Ectodermal cell (in vitro differentiated cells): ENCODE measurements around the gene KCNK18.
A peak's percentile ranks its signal among the peaks of the same experiment; 100 is the strongest.

Experiments used
- H3K27ac ChIP-seq: 2 replicates; pipeline ENCODE4 v1.7.0; 2013; ENCODE audit warnings: mild to moderate bottlenecking, low read depth, low read length; ENCODE audit not compliant: insufficient read depth, poor library complexity, severe bottlenecking
- H3K27me3 ChIP-seq: 2 replicates; pipeline ENCODE4 v1.7.0; 2013; ENCODE audit warnings: mild to moderate bottlenecking, low read length; ENCODE audit not compliant: insufficient read depth, control insufficient read depth, poor library complexity, severe bottlenecking
- H3K36me3 ChIP-seq: one replicate; pipeline ENCODE4 v1.7.0; 2013; ENCODE audit warnings: low read length; ENCODE audit not compliant: control insufficient read depth, insufficient read depth
- H3K4me1 ChIP-seq: one replicate; pipeline ENCODE4 v1.7.0; 2013; ENCODE audit warnings: low read length; ENCODE audit not compliant: control insufficient read depth, insufficient read depth
- H3K4me3 ChIP-seq: 2 replicates; pipeline ENCODE4 v1.7.0; 2013; ENCODE audit warnings: low read depth, low read length, control low read depth; ENCODE audit not compliant: insufficient read depth
- H3K9me3 ChIP-seq: 2 replicates; pipeline ENCODE4 v1.7.0; 2013; ENCODE audit warnings: mild to moderate bottlenecking, low read length, moderate library complexity; ENCODE audit not compliant: control insufficient read depth
- WGBS, 2 experiments: methylation state at CpG; one replicate each; pipeline ENCODE4 v1.1.7; 2013; ENCODE audit warnings: missing lambda C conversion rate in 2 of 2; 5-methylcytosine and 5-hydroxymethylcytosine counted together

KCNK18 gene

DNA sequence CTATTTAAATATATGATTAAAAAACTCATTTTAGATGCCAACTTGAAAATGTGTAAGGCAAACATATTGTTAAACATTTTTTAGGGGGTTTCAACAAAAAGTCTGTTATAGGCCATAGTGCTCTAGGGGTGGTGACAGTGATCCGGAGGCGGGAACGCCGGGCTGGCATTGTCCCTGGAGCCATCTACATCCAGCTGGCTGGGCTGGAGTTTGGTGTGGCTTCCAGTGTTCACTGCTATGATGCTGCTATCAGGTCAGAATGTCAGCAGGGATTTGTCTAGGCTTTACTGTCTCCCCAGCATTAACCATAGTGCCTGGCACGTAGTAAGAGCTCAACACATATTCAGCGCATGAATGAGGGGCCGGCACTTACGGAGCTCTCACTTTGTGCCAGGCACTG lies 41.8 kb downstream of the KCNK18 start:
- 83 to 93% methylated on average over 8 of the region's 8 CpGs for WGBS, 2 experiments
- H3K27me3 ChIP-seq = peaks cover 50% of the 10 kb centered on the region
- H3K27ac ChIP-seq = no peak overlapping the region
- H3K4me3 ChIP-seq = no peak overlapping the region
- H3K36me3 ChIP-seq = no peaks in the 10 kb centered on the region
- H3K4me1 ChIP-seq = no peaks in the 10 kb centered on the region
- H3K9me3 ChIP-seq = no peaks in the 10 kb centered on the region

DNA sequence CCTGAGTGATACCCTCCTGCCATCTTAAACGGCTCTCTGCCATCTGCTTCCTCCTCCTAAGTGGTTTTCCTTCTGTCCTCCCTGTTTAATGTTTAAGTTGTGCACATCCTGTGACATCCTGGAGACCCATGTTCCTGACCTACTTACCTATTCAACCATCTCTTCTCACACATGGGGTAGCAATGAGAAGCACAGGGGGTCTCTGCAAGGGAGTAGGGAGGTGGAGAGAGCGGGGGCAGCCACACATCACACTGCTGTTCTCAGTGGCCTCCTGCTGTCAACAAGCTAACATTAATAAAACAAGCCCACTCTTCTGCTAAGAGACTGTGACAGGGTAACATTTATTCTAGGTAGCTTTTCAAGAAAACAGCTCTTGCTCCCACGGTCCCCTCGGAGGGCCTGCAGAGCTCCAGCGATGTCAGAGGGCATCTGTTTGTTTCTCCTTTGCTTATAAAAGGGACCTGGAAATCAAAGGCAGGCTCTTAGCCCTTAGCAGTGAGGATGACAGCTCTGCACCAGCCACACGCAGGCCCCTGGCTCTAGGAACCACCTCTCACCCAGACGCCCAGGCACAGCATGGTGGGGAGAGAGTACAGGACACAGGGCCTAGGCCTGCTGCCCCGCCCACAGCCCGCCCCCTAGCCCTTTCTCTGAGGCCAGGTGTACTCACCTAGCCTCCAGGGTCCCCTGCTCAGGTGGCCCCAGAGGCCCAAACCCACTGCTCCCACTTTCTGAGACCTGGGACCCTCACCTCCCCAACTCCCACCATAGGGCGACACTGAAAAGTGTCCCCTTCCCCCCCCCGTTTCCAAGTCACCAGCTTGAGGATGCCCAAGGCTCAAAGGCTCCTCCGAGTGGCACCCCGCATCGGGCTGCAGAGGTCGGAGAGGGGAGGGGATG lies 42.7 kb downstream of the KCNK18 start:
- Histone ChIP-seq H3K4me3 (peak overlapping the region; percentile 36), H3K36me3 (no peaks in the 10 kb centered on the region), H3K9me3 (no peaks in the 10 kb centered on the region), H3K27me3 (peaks cover 56% of the 10 kb centered on the region), H3K27ac (no peak overlapping the region), H3K4me1 (no peaks in the 10 kb centered on the region)
- WGBS, 2 experiments = 35% methylated on average over 13 to 15 of the region's 15 CpGs

DNA sequence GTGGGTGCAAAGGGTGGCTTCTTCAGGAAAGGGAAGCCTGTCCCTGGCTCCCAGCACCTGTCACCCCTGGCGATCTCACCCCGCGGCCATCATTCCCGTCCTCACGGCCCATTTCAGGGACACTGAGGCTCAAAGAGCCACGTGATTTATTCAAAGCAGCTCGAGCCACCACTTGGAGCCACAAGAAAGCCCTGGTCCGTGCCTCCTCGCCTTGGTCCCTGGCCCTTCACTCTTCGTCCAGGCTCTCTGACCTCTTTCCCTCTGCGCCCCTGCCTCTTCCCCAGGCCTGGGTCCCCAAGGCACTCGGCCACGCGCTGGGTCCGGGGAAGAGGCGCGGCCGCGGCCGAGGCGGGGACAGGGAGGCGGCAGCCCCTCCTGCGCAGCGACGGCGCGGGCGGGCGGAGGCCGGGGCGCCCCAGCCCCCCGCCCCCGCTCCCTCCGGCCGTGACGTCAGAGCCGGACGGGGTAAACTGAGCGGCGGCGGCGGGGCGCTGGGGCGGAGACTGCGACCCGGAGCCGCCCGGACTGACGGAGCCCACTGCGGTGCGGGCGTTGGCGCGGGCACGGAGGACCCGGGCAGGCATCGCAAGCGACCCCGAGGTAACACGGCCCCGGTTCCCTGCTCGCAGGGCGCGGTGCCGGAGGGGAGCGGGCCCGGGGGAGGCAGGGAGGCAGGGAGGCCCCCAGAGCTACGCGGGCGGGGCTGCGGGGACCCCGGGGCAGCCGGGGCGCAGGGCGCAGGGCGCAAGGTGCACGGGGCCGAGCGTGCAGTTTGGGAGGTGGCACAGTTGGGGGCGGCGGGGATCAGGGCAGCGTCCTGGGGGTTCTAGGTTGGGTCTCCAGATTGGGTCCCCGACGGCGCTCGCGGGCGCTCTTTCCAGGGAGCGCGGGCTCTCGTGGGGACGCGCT lies 43.6 kb downstream of the KCNK18 start, which contains the start of gene SLC18A2:
Gene SLC18A2, plus strand, starts transcription at position 494 of the 909 bp plus-strand sequence. CDS start 580 bp downstream, outside the sequence.
- Histone ChIP-seq H3K4me1 (no peaks in the 10 kb centered on the region), H3K27me3 (peaks cover 59% of the 10 kb centered on the region), H3K36me3 (no peaks in the 10 kb centered on the region), H3K27ac (no peak within 1 kb of the TSS), H3K9me3 (no peaks in the 10 kb centered on the region), H3K4me3 (peak within 1 kb of the TSS; percentile 36)
- WGBS, 2 experiments = 1 to 2% methylated on average over 93 of the region's 93 CpGs

DNA sequence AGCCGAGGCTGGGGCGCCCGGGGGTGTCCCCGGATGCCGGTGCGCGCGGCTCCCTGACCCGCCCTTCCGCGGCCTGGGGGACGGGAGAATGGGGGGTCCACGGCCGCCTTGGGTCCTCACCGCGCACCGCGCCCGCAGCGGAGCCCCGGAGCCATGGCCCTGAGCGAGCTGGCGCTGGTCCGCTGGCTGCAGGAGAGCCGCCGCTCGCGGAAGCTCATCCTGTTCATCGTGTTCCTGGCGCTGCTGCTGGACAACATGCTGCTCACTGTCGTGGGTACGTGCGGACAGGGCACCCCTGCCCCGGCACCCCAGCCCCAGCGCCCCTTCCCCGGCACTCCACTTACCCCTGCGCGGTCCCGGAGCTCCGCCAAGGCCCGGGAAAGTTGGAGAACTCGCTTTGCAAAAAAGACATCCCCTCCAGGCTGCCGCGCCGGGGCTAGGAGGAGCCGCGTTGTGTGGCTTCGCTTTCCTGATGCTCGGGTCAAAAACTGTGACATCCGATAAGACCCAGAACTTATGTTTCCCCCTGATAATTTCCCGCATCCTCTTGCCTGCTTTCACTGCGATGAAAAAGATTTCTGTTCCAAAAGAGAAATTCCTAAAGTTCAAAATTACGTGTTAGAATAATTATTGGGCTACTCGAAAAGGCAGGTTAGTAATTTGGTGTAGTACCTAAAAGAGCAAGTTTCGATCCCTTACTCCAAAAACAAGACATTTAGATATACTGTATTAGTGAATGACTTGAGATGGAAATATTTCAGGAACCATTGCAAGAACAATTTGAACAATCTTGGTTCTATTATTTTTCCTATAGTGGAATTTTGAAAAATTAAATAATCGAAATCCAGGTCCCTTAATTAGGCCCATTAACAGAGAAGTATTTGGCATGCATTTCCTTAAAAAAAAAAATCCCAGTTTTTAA lies 44.5 kb downstream of the KCNK18 start:
- no peaks in the 10 kb centered on the region for H3K9me3 ChIP-seq
- no peaks in the 10 kb centered on the region for H3K36me3 ChIP-seq
- WGBS, 2 experiments = 7 to 9% methylated on average over 55 to 56 of the region's 56 CpGs
- no peaks in the 10 kb centered on the region for H3K4me1 ChIP-seq
- H3K27me3 ChIP-seq = peaks cover 59% of the 10 kb centered on the region
- no peak overlapping the region for H3K27ac ChIP-seq
- peak overlapping the region; percentile 36 for H3K4me3 ChIP-seq

DNA sequence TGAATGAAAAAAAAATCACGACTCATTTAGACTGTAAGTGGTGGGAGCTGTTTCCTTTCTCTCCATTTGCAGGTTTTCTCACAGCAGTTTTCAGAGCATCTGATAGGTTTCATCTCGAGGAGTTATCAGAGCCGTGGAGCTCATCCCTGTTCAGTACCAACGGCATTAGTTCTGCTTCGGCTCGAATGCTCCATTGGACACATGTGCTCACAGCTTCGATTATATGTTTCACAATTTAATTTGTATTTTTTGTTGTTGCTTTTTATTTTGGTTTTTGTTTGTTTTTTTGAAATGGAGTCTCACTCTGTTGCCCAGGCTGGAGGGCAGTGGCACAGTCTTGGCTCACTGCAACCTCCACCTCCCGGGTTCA lies 45.2 kb downstream of the KCNK18 start:
- H3K27ac ChIP-seq = no peak overlapping the region
- H3K4me3 ChIP-seq = no peak overlapping the region
- H3K4me1 ChIP-seq = no peaks in the 10 kb centered on the region
- H3K9me3 ChIP-seq = no peaks in the 10 kb centered on the region
- no peaks in the 10 kb centered on the region for H3K36me3 ChIP-seq
- peaks cover 59% of the 10 kb centered on the region for H3K27me3 ChIP-seq
- 90 to 94% methylated on average over 8 of the region's 8 CpGs for WGBS, 2 experiments

DNA sequence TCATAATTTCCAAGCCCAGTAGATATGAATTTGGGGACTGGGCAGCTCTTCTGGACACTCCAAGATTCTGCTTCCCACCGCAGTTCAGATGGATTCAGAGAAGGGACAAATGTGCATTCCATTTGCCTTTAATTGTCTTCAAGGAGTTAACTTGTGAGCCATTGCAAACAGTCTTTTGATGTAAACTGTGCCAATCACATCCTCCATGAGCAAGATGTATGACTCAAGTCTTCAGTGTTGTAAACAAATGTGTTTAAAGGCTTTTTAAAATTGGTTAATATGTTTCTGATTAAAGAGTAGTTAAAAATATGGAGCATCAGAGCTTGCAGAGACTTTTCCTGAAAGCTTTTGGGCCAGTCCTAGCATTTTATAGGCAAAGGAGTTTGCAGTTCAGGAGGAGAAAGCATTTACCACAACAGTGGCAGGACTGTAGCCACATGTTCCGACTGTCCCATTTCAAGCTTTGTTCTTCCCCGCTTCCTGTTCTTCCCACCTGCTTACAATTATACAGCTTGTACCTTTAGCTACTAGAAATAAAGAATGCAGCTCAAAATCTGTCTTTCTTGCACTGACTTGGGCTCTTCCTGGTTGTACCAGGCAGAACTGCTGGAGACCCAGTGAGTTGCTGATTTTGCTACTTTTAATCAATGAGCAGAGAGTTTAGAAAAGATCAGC lies 49.8 kb downstream of the KCNK18 start:
- 95 to 98% methylated on average over 3 of the region's 3 CpGs for WGBS, 2 experiments
- Histone ChIP-seq H3K36me3 (no peaks in the 10 kb centered on the region), H3K27me3 (peaks cover 31% of the 10 kb centered on the region)

DNA sequence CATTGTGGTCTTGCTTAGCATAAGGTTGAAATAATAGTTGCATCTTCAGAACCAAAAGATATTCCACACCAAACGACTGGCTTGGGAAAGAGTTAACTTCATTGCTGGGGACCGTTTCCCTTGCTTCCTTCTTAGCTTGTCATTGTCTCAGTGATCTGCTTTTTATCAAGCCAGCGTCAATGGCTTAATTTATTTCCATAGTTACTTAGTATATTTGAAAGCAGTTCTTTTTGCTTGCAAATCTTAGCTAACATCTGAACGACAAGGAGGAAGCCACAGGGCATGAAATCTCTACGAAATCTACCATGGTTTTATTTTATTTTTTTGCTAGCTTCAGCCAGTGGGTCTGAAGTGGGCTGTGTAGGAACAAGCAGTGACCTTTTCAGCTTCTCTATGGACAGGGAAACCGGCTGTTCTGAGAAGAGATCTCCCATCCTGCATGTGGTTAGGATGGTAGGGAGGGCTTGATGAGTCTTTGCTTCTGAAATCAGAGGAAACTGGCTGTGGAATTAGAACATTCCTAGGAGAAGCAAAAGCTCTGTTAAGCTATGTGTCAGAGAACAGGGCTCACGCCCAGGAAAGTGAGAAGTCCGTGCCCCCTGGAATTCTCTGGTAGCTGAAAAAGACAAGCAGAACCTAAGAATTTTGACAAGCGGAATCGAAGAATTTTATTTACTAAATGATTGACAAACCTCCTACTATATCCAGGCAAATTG lies 51.6 kb downstream of the KCNK18 start:
- Histone ChIP-seq H3K4me3 (no peak overlapping the region), H3K4me1 (peaks cover 7% of the 10 kb centered on the region), H3K27ac (no peak overlapping the region), H3K36me3 (no peaks in the 10 kb centered on the region), H3K9me3 (no peaks in the 10 kb centered on the region), H3K27me3 (peaks cover 13% of the 10 kb centered on the region)
- WGBS, 2 experiments = 74 to 81% methylated on average over 10 of the region's 10 CpGs

More for the DNA sequence above, 49.8 kb downstream of the KCNK18 start:
- no peaks in the 10 kb centered on the region for H3K9me3 ChIP-seq
- H3K27ac ChIP-seq = no peak overlapping the region
- H3K4me1 ChIP-seq = peaks cover 7% of the 10 kb centered on the region
- H3K4me3 ChIP-seq = no peak overlapping the region

DNA sequence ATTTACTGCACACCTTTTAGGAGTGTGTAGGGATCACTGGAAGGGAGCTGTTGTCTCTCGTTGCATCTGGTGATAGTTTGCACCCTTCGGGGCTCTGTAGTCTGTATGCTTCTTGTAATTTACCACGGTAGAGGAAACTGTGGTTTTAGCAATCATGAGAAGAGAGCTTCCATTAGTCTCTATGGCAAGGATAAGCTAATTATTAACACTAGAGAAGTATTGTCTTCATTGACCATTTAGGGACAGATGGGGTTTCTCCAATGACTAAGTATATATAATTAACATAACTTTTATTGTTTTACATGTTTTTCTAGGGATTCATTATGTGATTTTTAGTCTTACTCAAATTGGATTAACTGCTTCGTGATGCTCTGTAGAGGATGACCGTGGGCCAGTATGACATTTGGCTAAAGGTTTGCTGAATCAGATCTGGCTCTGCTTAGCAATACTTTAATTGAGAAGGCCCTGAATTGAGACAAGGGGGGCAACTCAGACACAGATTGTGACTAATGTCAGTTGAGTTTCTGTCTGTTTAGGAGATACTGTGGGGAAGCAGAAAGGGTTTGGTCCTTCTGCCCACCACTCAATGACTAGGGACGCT lies 52.3 kb downstream of the KCNK18 start:
- H3K9me3 ChIP-seq = no peaks in the 10 kb centered on the region
- H3K36me3 ChIP-seq = no peaks in the 10 kb centered on the region
- H3K4me3 ChIP-seq = no peak overlapping the region
- peaks cover 7% of the 10 kb centered on the region for H3K4me1 ChIP-seq
- WGBS, 2 experiments = 80 to 81% methylated on average over 6 of the region's 6 CpGs
- H3K27me3 ChIP-seq = peaks cover 10% of the 10 kb centered on the region
- H3K27ac ChIP-seq = no peak overlapping the region
